Subcutaneous adipose tissue (tissue), 4 donors: Measurements from ENCODE around the gene SIGLEC10. TPM values are rescaled to one million over a fixed set of nuclear protein-coding genes. Genes with fewer than 3 reads are reported as not detected.

ENCODE experiments used
- total RNA-seq, 4 donors: library from RNA; depleted of rRNA; stranded (reverse); fragments of >200 nt; gene quantifications; one replicate each; pipeline ENCODE4 v1.1.0, GENCODE V29; 2016
- TF ChIP-seq, protein P1 (sequence below): fragments of 450-650 bp; IDR thresholded peaks from one replicate; pipeline ENCODE4 v1.5.1; 2016; ENCODE audit warnings: low read depth, mild to moderate bottlenecking, control low read depth, antibody characterized with exemption, moderate library complexity

The SIGLEC10 gene
- total RNA-seq, 4 donors from 2014 or later: 0.66 to 1.8 (median 1.7) TPM; not detected in 1

GRCh38 chr19:51380379-51380778, 37.1 kb downstream of the SIGLEC10 start:
- TF ChIP-seq, protein P1, sequence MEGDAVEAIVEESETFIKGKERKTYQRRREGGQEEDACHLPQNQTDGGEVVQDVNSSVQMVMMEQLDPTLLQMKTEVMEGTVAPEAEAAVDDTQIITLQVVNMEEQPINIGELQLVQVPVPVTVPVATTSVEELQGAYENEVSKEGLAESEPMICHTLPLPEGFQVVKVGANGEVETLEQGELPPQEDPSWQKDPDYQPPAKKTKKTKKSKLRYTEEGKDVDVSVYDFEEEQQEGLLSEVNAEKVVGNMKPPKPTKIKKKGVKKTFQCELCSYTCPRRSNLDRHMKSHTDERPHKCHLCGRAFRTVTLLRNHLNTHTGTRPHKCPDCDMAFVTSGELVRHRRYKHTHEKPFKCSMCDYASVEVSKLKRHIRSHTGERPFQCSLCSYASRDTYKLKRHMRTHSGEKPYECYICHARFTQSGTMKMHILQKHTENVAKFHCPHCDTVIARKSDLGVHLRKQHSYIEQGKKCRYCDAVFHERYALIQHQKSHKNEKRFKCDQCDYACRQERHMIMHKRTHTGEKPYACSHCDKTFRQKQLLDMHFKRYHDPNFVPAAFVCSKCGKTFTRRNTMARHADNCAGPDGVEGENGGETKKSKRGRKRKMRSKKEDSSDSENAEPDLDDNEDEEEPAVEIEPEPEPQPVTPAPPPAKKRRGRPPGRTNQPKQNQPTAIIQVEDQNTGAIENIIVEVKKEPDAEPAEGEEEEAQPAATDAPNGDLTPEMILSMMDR: no peak

DNA sequence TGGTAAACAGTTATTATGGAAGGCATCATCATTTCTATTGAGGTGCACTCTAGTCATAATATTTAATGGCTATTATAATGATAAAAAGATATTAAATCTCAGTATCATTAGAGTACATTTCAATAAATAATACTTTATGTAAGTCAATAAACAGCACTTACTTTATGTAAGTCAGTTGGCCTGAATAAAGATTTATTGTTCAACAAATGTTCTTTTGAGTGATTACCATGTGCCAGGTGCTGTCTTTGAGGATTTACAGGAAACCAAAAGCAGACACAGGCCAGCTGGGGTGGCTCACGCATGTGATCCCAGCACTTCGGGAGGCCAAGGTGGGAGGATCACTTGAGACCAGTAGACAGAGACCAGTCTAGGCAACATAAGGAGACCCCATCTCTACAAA, 40.0 kb downstream of the SIGLEC10 start:
- TF ChIP-seq, protein P1: no peak

DNA sequence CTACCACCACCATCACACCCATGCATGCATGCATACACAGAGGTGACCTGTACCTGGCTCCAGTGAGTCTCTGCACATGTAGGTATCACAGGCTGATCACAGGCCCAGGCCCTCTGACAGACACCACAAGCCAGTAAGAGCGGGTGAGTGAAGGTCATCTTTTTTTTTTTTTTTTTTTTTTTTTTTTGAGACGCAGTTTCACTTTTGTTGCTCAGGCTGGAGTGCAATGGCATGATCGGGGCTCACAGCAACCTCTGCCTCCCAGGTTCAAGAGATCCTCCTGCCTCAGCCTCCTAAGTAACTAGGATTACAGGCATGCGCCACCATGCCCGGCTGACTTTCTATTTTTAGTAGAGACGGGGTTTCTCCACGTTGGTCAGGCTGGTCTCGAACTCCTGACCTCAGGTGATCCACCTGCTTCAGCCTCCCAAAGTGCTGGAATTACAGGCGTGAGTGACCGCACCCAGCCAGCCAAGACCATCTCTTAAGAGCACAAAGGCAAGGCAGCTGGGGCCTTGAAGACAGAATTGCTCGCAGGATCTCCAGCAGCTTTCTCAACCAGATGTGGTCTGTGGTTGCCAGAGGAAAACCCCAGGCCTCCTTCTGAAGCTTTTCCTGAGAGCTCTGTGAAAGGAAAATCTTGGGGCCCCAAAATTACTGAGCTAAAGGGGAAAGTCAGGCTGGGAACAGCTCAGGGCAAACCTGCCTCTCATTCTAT, 41.8 kb downstream of the SIGLEC10 start:
- TF ChIP-seq, protein P1: no peak

DNA sequence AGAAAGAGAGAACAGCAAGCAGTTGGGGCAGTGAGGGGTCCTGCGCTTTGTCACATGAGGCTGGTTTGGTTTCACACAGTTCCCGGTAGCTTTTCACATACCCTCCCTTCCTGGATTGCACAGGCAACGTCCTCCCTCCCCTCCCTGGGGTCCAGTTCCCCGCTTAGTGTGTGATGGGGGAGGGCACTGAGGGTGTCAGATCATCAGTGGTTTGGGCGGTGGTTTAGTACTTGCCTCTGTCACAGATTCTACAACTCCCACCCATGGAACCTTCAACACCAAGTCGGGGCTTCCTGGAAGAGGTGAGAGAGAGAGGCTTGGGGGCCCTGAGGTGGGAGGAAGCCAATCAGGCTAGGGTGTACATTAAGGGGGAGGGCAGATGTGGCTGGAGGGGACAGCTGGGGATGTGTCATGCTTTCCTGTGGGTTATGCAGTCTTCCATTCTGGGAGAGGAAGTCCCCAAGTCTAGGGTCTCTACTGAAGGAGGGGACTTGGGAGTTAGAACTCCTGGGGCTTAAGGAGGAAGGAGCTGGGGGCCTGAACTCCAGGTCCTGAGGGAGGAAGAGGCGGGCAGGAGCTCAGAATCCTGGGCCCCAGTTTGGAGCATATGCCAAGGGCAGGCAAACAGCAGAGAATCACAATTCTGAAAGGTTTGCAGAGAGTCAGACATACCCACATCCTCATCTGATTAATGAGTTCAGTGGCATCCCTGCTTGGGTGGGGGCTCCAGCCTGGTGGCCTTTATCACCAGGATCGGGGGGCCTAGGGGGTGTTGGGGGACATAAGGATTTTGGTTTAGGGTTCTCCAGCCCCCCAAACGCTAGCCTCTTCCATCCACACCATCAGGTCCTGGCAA, 44.6 kb downstream of the SIGLEC10 start, which contains the start of gene NKG7:
TSS of gene NKG7 (minus strand) at position 6 of the 856 bp plus-strand sequence. CDS start 119 bp downstream, outside the sequence.
- TF ChIP-seq, protein P1: no peak

DNA sequence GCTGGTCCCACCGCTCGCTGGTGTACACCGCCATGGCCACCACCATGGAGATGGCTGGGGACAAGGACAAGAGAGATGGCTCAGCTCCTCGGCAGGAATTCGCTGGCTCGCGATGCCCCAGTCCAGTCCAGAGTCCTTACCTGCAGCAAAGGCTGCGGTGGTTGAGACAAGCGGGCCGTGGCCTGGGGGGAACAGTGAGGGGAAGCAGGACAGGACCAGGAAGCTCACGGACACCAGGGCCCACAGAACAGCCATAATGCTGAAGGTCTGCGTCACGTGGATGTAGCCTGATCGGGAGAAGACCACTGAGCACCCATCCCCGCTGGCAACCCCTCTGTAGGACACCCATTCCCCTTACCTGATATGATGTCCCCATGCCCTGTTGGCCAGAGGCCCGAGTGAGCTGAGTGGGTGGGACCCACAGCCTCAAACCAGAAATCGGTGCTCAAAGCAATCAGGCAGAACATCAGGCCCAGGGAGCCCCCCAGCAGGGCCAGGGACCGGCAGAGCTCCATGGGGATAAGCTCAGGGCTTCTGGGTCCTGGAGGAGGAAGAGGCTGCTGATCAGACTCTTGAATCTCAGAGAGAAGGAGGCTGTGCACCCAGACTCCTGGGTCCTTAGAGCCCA, 45.3 kb downstream of the SIGLEC10 start:
- TF ChIP-seq, protein P1: no peak

DNA sequence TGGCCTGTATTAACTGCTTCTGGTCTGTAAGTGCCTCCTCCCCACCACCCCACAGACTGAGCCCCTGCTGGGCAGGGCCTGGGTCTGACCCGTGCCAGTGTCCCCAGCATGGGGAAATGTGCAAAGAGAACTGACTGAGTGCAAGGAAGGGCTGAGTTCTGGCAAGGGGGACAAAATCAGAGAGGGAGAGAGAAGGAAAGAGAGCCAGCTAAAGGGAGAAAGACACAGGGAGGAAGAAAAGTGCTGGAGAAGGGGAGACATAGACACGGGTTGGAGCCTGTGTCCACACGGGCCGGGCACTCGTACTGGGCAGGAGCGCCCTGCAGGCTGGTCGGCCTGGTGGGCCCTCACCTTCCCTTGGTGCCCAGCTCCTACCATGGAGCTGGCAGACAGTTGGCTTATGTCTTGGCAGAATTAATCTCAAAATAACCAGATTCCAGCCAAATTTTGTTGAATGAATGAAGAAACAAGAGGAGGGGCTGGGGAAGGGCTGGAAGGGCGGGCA, 46.2 kb downstream of the SIGLEC10 start:
- TF ChIP-seq, protein P1: no peak
